CD4-positive, alpha-beta memory T cell (primary cell): Measurements from ENCODE around the gene ATP4A. TPM values are rescaled to one million over a fixed set of nuclear protein-coding genes. Genes with fewer than 3 reads are reported as not detected.

Source experiments
- CTCF ChIA-PET: fragments of 350-600 bp; sonication (Branson Sonifier 250); formaldehyde crosslinking; loops from one replicate; lab custom pipeline; 2021; ENCODE audit warnings: inconsistent platforms; ENCODE audit not compliant: partially characterized antibody; lab: Charles Lee
- POLR2A ChIA-PET: fragments of 350-600 bp; sonication (Branson Sonifier 250); formaldehyde crosslinking; loops from one replicate; lab custom pipeline; 2021; ENCODE audit not compliant: partially characterized antibody; lab: Charles Lee
- DNase-seq, 5 donors: peaks; one replicate each; pipeline versions ENCODE4 v3.0.0 to v3.0.0-alpha.2; 2020 to 2022; ENCODE audit warnings: mixed read lengths in 1 of 5
- H3K27ac ChIP-seq: one replicate; pipeline ENCODE4 v1.7.0; 2013; ENCODE audit warnings: low read depth, low read length
- H3K27me3 ChIP-seq: 2 replicates; pipeline ENCODE4 v1.7.0; 2013; ENCODE audit warnings: mild to moderate bottlenecking, low read length, moderate library complexity; ENCODE audit not compliant: insufficient read depth
- H3K36me3 ChIP-seq: 2 replicates; pipeline ENCODE4 v1.7.0; 2013; ENCODE audit warnings: mild to moderate bottlenecking, low read length, moderate library complexity; ENCODE audit not compliant: insufficient read depth
- H3K4me1 ChIP-seq: 2 replicates; pipeline ENCODE4 v1.7.0; 2013; ENCODE audit warnings: mild to moderate bottlenecking, low read length, moderate library complexity; ENCODE audit not compliant: insufficient read depth
- H3K4me3 ChIP-seq, 2 donors: one replicate each; pipeline ENCODE4 v1.7.0; 2013; ENCODE audit warnings: low read length in 2 of 2, mild to moderate bottlenecking in 1 of 2
- H3K9me3 ChIP-seq, 2 donors: one replicate each; pipeline ENCODE4 v1.7.0; 2013; ENCODE audit warnings: low read length in 2 of 2, control low read depth in 1 of 2; ENCODE audit not compliant: control insufficient read depth in 1 of 2
- H3K27ac Mint-ChIP-seq, 7 donors: one replicate each; pipeline ENCODE4 v1.8.0; 2020 to 2021; ENCODE audit warnings: mixed read lengths in 7 of 7, mild to moderate bottlenecking in 6 of 7, inconsistent platforms in 3 of 7, moderate library complexity in 3 of 7
- H3K27me3 Mint-ChIP-seq, 2 donors: one replicate each; pipeline ENCODE4 v1.8.0; 2020 to 2021; ENCODE audit warnings: mixed read lengths in 2 of 2
- H3K36me3 Mint-ChIP-seq, 2 donors: one replicate each; pipeline ENCODE4 v1.8.0; 2020 to 2021; ENCODE audit warnings: mixed read lengths in 2 of 2, inconsistent platforms in 1 of 2, mild to moderate bottlenecking in 1 of 2
- H3K4me1 Mint-ChIP-seq, 4 donors: one replicate each; pipeline ENCODE4 v1.8.0; 2020 to 2021; ENCODE audit warnings: mixed read lengths in 4 of 4, mild to moderate bottlenecking in 1 of 4
- H3K4me3 Mint-ChIP-seq, 8 donors: one replicate each; pipeline ENCODE4 v1.8.0; 2020 to 2021; ENCODE audit warnings: mixed read lengths in 8 of 8, mild to moderate bottlenecking in 7 of 8, moderate library complexity in 6 of 8, inconsistent platforms in 3 of 8
- H3K9me3 Mint-ChIP-seq, 8 donors: one replicate each; pipeline ENCODE4 v1.8.0; 2020 to 2021; ENCODE audit warnings: mixed read lengths in 8 of 8, mild to moderate bottlenecking in 5 of 8, inconsistent platforms in 3 of 8, moderate library complexity in 1 of 8
- intact Hi-C: fragments of 100-400 bp; cut with micrococcal nuclease; formaldehyde crosslinking; loops from one replicate; pipeline ENCODE4 v1.15.1; 2023
- polyA plus RNA-seq, 2 donors: library from polyadenylated mRNA; unstranded; fragments of 300-500 nt; fragmentation: Illumina TruSeq; gene quantifications; one replicate each; pipeline ENCODE4 v1.2.3, GENCODE V29; 2021
- total RNA-seq, 2 experiments: library from RNA; stranded (reverse); gene quantifications; one replicate each; pipeline ENCODE4 v1.2.3, GENCODE V29; 2021

Gene ATP4A
- total and polyA plus RNA-seq, 4 experiments from 2014 or later = not detected

DNA sequence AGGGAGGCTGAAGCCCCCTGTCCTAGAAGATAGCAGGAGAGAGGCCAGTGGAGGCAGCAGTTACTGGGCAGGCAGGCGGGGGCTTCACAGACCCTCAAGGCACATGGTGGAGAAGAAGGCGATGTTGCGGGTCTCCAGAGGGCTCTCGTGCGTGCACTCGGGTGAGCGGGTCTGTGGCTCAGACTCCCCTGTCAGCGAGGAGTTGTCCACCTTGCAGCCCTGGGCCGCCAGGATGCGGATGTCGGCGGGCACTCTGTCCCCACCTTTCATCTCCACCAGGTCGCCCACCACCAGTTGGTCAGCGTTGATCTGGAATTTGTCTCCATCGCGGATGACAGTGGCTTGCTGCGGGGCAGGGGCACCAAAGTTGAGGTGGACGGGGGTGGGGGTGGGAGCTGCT lies 3.2 kb downstream of the ATP4A start:
- Histone ChIP-seq H3K4me1 (peaks cover 12% of the 10 kb centered on the region), H3K9me3 (no peaks in the 10 kb centered on the region), H3K27ac (no peak overlapping the region), H3K4me3 (no peak overlapping the region), H3K27me3 (peaks cover 5% of the 10 kb centered on the region), H3K36me3 (no peaks in the 10 kb centered on the region)
- ChIA-PET CTCF (no interaction called here), POLR2A (no interaction called here)
- no peak overlapping the region for H3K27ac Mint-ChIP-seq
- peaks cover 33 to 38% of the 10 kb centered on the region in 2 donors for H3K27me3 Mint-ChIP-seq
- H3K9me3 Mint-ChIP-seq = peaks cover 0 to 4% (median 0%) of the 10 kb centered on the region in 8 donors
- DNase-seq = no peak
- peak overlapping the region in 1 of 8 donors; percentile 24 for H3K4me3 Mint-ChIP-seq
- intact Hi-C loops = no loop called here
- H3K4me1 Mint-ChIP-seq = peaks cover 7 to 19% (median 12%) of the 10 kb centered on the region in 4 donors
- H3K36me3 Mint-ChIP-seq = no peaks in the 10 kb centered on the region

DNA sequence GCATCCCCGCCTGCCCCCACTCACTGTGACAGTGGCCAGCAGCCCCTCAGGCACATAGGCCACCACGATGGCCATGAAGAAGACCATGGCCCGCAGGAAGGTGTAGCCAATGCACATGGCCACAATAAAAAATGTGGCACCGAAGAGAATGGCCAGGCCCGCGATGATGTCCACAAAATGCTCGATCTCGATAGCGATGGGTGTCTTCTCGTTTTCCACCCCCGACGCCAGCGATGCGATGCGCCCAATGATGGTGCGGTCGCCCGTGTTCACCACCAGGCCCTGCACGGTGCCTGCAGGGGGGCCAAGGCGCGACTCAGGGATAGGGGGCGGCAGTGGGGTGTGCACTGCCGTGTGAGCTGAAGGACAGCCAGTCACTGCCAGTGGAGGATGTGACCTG lies 3.7 kb downstream of the ATP4A start:
- ChIA-PET POLR2A (no interaction called here), CTCF (no interaction called here)
- no peak overlapping the region for H3K4me3 ChIP-seq
- peaks cover 7 to 19% (median 12%) of the 10 kb centered on the region in 4 donors for H3K4me1 Mint-ChIP-seq
- H3K27ac Mint-ChIP-seq = no peak overlapping the region
- H3K9me3 ChIP-seq = no peaks in the 10 kb centered on the region
- H3K27me3 Mint-ChIP-seq = peaks cover 32 to 34% of the 10 kb centered on the region in 2 donors
- peaks cover 5% of the 10 kb centered on the region for H3K27me3 ChIP-seq
- no peak for DNase-seq
- peaks cover 0 to 4% (median 0%) of the 10 kb centered on the region in 8 donors for H3K9me3 Mint-ChIP-seq
- H3K4me1 ChIP-seq = peaks cover 12% of the 10 kb centered on the region
- peak overlapping the region in 1 of 8 donors; percentile 32 for H3K4me3 Mint-ChIP-seq
- H3K36me3 ChIP-seq = no peaks in the 10 kb centered on the region
- no peak overlapping the region for H3K27ac ChIP-seq
- intact Hi-C loops = no loop called here
- no peaks in the 10 kb centered on the region for H3K36me3 Mint-ChIP-seq

DNA sequence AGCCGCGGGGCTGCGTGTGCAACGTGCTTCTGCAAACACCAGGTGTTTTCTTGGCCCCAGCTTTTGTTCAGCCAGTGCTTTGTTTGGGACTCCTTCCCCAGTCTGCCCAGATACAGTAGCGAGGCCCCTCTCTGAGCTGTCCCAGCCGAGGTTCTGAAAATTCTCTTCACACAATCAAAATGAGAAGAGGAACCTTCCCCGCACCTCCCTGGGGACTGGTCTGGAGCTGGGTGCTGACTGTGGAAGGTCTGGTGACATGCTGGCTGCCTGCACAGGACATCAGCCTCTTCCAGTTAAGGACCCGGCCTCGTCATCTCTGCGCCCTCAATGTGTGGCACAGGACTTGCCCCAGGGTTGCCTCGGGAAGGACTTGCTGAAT lies 4.2 kb downstream of the ATP4A start:
- H3K27ac ChIP-seq = no peak overlapping the region
- no peaks in the 10 kb centered on the region for H3K9me3 ChIP-seq
- POLR2A ChIA-PET = no interaction called here
- peaks cover 7 to 19% (median 12%) of the 10 kb centered on the region in 4 donors for H3K4me1 Mint-ChIP-seq
- H3K4me3 Mint-ChIP-seq = peak overlapping the region in 3 of 8 donors; percentile 31 to 47 (median 32)
- peaks cover 12% of the 10 kb centered on the region for H3K4me1 ChIP-seq
- intact Hi-C loops = no loop called here
- DNase-seq = no peak
- no peak overlapping the region for H3K27ac Mint-ChIP-seq
- peaks cover 0 to 4% (median 0%) of the 10 kb centered on the region in 8 donors for H3K9me3 Mint-ChIP-seq
- no peaks in the 10 kb centered on the region for H3K36me3 Mint-ChIP-seq
- CTCF ChIA-PET = no interaction called here
- H3K27me3 ChIP-seq = peaks cover 5% of the 10 kb centered on the region
- no peaks in the 10 kb centered on the region for H3K36me3 ChIP-seq
- no peak overlapping the region for H3K4me3 ChIP-seq
- H3K27me3 Mint-ChIP-seq = peaks cover 29 to 30% of the 10 kb centered on the region in 2 donors

DNA sequence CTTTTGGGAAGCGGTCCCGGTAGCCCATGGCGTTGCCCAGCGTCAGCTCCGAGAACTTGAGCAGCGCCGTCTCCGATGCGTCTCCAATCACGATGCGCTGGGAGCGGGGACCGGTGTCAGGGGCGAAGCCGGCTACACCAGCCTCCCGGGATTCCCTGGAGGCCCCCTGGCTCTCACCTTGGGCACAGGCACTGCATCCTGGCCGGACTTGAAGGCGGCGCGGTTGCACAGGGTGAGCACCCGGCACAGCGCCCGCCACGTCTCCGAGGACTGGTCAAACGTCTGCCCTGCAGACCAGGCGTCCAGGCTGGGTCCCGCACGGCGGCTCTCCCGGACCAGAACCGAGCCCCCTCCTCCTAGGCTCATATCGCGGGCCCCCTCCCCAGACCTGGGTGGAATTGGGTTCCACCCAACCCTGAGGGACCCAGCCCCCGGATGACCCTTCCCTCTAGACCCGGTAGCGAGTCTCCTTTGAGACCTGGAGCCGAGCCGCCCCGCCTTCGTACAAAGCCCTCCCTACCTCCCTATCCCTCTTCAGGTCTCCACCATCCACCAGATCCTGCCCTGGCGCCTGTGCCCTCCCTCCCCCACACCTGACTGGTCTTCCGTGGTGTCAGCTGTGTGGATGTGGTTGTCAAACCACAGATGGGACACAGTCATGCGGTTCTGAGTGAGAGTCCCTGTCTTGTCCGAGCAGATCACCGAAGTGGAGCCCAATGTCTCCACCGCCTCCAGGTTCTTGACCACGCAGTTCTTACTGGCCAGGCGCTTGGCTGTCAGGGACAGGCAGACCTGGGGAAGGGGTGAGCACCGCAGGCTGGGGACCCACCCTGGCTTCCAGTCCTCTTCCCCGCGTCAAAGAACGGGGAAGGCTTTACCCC lies 4.8 kb downstream of the ATP4A start:
- peak overlapping the region in 6 of 8 donors; percentile 17 to 61 (median 30) for H3K4me3 Mint-ChIP-seq
- CTCF ChIA-PET = interaction anchor here (2.4 kb wide), 1 partner anchor 10 kb away, joined by 9 read pairs; no protein-coding TSS in a partner anchor

DNA sequence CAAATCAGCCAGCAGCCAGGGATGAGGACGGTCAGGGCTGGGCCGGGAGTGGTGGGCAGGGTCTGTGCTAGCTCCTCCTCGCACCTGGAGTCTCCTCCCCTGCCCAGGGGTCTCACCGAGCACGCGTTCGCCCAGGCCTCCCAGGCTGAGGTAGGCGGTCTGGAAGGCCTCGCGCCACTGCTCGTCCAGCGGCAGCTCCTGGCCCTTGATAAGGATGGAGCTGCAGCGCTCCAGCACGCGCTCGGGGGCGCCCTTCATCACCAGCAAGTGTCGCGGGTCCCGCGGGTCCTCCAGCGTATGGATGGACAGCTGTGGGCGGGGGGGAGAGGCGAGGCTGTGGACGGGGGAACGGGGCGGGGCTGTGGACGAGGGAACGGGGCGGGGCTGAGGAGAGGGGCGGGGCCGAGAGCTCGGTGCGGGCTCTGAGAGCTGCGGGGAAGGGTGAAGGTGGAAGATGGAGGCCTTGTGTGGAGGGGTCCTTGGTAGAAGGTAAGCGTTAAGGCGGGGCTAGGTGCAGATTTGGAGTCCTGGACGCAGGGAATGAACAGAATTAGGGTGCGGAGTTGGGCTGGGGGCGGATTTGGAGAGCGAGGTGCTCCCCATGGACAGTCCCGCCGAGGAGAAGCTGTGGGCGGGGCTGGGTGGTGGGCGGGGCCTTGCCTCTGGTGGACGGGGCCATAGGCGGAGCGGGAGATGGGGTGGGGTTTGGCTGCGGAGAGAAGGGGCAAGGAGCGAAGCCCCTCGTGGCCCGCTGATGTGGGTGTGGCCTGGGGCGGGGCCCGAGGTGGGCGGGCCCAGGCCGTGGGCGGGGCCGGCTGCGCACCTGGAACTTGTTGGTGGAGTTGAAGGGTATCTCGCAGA lies 5.7 kb downstream of the ATP4A start:
- Histone ChIP-seq H3K4me1 (peaks cover 12% of the 10 kb centered on the region), H3K27me3 (peaks cover 5% of the 10 kb centered on the region), H3K9me3 (no peaks in the 10 kb centered on the region), H3K4me3 (peak overlapping the region; percentile 29 to 32), H3K27ac (no peak overlapping the region), H3K36me3 (no peaks in the 10 kb centered on the region)
- H3K27me3 Mint-ChIP-seq = peaks cover 23 to 26% of the 10 kb centered on the region in 2 donors
- peak overlapping the region; percentile 76 to 88 (median 80) for H3K4me3 Mint-ChIP-seq
- ChIA-PET CTCF (interaction anchor here (2.4 kb wide), 1 partner anchor 9 kb away, joined by 9 read pairs; no protein-coding TSS in a partner anchor), POLR2A (interaction anchor here (1.0 kb wide), 1 partner anchor 87 kb away, joined by 3 read pairs; no protein-coding TSS in a partner anchor)
- peaks cover 7 to 19% (median 12%) of the 10 kb centered on the region in 4 donors for H3K4me1 Mint-ChIP-seq
- peak overlapping the region in 2 of 7 donors; percentile 51 to 68 for H3K27ac Mint-ChIP-seq
- DNase-seq = peak; percentile 16 to 54 (median 28)
- peaks cover 0 to 4% (median 0%) of the 10 kb centered on the region in 8 donors for H3K9me3 Mint-ChIP-seq
- intact Hi-C loops = no loop called here
- H3K36me3 Mint-ChIP-seq = no peaks in the 10 kb centered on the region

More for the DNA sequence above, 4.8 kb downstream of the ATP4A start:
- POLR2A ChIA-PET = interaction anchor here (1.0 kb wide), 1 partner anchor 86 kb away, joined by 3 read pairs; no protein-coding TSS in a partner anchor
- Mint-ChIP-seq H3K27ac (no peak overlapping the region), H3K36me3 (no peaks in the 10 kb centered on the region), H3K4me1 (peaks cover 7 to 19% (median 12%) of the 10 kb centered on the region in 4 donors), H3K9me3 (peaks cover 0 to 4% (median 0%) of the 10 kb centered on the region in 8 donors), H3K27me3 (peaks cover 27% of the 10 kb centered on the region in 2 donors)
- intact Hi-C loops = no loop called here
- peaks cover 5% of the 10 kb centered on the region for H3K27me3 ChIP-seq
- no peaks in the 10 kb centered on the region for H3K9me3 ChIP-seq
- no peak for DNase-seq
- H3K27ac ChIP-seq = no peak overlapping the region
- peak overlapping the region; percentile 29 to 32 for H3K4me3 ChIP-seq
- no peaks in the 10 kb centered on the region for H3K36me3 ChIP-seq
- peaks cover 12% of the 10 kb centered on the region for H3K4me1 ChIP-seq

DNA sequence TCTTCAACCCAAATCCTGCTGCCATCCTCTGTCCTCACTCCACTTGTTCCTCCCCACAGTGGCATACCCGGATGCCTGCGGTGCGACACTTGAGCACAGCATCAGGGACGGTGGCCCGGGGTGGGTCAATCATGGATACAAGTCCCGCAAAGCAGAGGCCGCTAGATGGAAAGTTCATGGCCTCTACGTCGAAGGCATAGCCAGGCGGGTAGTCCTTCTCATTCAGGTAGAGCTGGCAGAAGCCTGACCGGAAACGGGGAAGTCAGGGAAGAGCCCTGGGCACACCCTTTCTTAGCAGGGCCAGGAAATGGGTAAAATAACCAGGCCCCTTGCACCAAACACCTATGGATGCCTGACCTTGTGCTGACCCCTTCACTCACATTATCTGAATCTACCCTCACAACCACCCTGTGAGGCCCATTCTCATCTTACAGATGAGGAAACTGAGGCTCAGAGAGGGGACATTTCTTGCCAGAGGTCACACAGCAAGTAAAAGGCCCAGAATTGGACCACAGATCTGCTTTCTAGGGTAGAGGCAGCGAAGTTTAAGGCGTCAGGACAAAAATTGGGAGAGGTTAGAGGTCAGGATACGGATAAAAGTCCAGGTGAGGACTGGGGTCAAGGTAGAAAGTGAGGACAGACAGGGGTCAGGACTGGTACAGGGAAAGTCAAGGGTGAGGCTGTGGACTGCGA lies 6.5 kb downstream of the ATP4A start:
- intact Hi-C loops = no loop called here
- H3K36me3 Mint-ChIP-seq = no peaks in the 10 kb centered on the region
- ChIA-PET POLR2A (interaction anchor here (1.0 kb wide), 1 partner anchor 88 kb away, joined by 3 read pairs; no protein-coding TSS in a partner anchor), CTCF (interaction anchor here (1.5 to 2.4 kb wide), 2 partner anchors 8 to 135 kb away, joined by 3 to 9 read pairs; no protein-coding TSS in a partner anchor)
- peaks cover 7 to 19% (median 12%) of the 10 kb centered on the region in 4 donors for H3K4me1 Mint-ChIP-seq
- H3K9me3 ChIP-seq = no peaks in the 10 kb centered on the region
- H3K27ac Mint-ChIP-seq = no peak overlapping the region
- H3K4me1 ChIP-seq = peaks cover 12% of the 10 kb centered on the region
- no peaks in the 10 kb centered on the region for H3K36me3 ChIP-seq
- H3K4me3 Mint-ChIP-seq = peak overlapping the region; percentile 49 to 82 (median 71)
- H3K27me3 ChIP-seq = peaks cover 5% of the 10 kb centered on the region
- no peak overlapping the region for H3K27ac ChIP-seq
- no peak for DNase-seq
- peaks cover 18 to 22% of the 10 kb centered on the region in 2 donors for H3K27me3 Mint-ChIP-seq
- peaks cover 0 to 2% (median 0%) of the 10 kb centered on the region in 8 donors for H3K9me3 Mint-ChIP-seq
- H3K4me3 ChIP-seq = no peak overlapping the region
